ENCODE results near the gene EMSY. TPM values are rescaled to one million over a fixed set of nuclear protein-coding genes. Genes with fewer than 3 reads are reported as not detected.

EMSY gene
- total and polyA plus RNA-seq, 2 of the 8 experiments (the other 6 are each of a cell fraction or from before 2014, with no cell fraction given): 29.6 to 34.6 TPM

GRCh38 chr11:76456571-76456970, 11.8 kb downstream of the EMSY start (continued):
- TF ChIP-seq SAP30 (IDR thresholded peaks at IDR 0.05; ENCODE audit: insufficient read depth, insufficient replicate concordance, low read length) (no peak), TEAD4 (IDR thresholded peaks at IDR 0.05; ENCODE audit: low read depth, low read length) (no peak), CBX5 (IDR thresholded peaks at IDR 0.05; ENCODE audit: low read depth, low read length) (no peak), BACH1 (IDR thresholded peaks at IDR 0.05; ENCODE audit: low read length) (no peak), GTF2F1 (IDR thresholded peaks at IDR 0.05; ENCODE audit: borderline replicate concordance, low read depth, low read length) (no peak), BCL11A (IDR thresholded peaks at IDR 0.05; ENCODE audit: low read depth in 2 of 2, low read length in 2 of 2) (no peak)
